ENCODE data around the gene GPR15. TPM values are rescaled to one million over a fixed set of nuclear protein-coding genes. Genes with fewer than 3 reads are reported as not detected.

Gene GPR15
- total and polyA plus RNA-seq, 2 experiments from 2014 or later, result not detected

DNA sequence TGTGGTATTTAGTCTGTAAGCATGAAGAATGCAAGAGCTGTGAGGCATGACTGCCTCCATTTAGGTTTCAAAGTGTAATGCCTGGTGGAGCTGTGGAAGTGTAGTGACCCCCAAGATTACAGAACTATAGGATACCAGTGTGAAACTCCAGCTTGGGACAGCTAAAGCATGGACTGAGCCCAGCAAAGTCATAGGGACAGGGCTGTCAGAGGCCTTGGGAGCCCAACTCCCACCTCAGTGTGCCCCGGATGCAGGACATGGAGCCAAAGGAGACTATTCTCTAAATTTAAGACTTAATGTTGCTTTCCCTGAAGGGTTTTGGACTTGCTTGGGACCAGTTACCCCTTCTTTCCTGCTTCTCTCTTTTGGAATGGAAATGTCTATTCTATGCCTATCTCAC is 10.8 kb downstream of the GPR15 start:
- H3K4me3 ChIP-seq, result no peak overlapping the region
- no peaks in the 10 kb centered on the region for H3K36me3 ChIP-seq (ENCODE audit: low read depth)
- in situ Hi-C loops (cut with MboI), result no loop called here
- no peak overlapping the region for H2AFZ ChIP-seq
- no peak overlapping the region for H3K27ac ChIP-seq
- H3K9me2 ChIP-seq (ENCODE audit: insufficient read depth), result no peaks in the 10 kb centered on the region
- H3F3A ChIP-seq (ENCODE audit: insufficient read depth), result no peaks in the 10 kb centered on the region
- 87 to 88% methylated on average over 1 of the region's 1 CpG for WGBS, 2 experiments (ENCODE audit: low coverage in 1 of 2, low lambda C conversion rate in 2 of 2, missing lambda C conversion rate in 2 of 2)
- no peak for DNase-seq
- no peaks in the 10 kb centered on the region for H3K79me2 ChIP-seq (ENCODE audit: insufficient read depth)
- H3K9ac ChIP-seq, result no peak overlapping the region
- no peaks in the 10 kb centered on the region for H3K9me3 ChIP-seq (ENCODE audit: low read depth)
- peaks cover 5% of the 10 kb centered on the region; the same call in 1 of the 2 replicates for H3K27me3 ChIP-seq (replicated peaks; ENCODE audit: insufficient read depth)
- no peaks in the 10 kb centered on the region for H4K20me1 ChIP-seq (ENCODE audit: insufficient read depth)
- H3K4me1 ChIP-seq (ENCODE audit: insufficient read depth), result no peaks in the 10 kb centered on the region
- H3K4me2 ChIP-seq (ENCODE audit: unreplicated experiment), result no peak overlapping the region
- TF ChIP-seq EZH2phosphoT487 (IDR thresholded peaks at IDR 0.05; ENCODE audit: insufficient read depth, low read depth) (no peak), EZH2 (IDR thresholded peaks at IDR 0.05; ENCODE audit: insufficient read depth, poor library complexity, severe bottlenecking) (no peak)

DNA sequence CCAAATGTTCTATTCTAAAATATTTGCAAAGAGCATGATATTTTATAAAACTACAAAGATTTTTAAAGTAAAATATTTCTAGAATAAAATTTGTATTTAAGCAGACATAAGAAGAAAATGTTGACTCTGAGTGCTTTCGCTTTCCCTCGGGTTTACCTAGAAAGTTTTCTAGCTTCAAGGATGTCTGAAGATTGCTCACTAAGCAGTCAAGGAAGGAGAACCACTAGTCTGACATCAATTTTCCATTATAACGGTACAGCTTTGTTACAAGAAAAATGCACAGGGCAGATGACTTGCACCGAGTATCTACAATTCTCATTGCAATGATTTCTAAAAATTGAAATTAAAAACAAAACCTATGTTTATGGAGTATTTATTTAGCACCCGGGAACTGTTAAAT is 14.2 kb downstream of the GPR15 start:
- no peaks in the 10 kb centered on the region for H3K9me2 ChIP-seq (ENCODE audit: insufficient read depth)
- in situ Hi-C loops (cut with MboI), result no loop called here
- no peak overlapping the region for H2AFZ ChIP-seq
- H3K9ac ChIP-seq, result no peak overlapping the region
- H3K27ac ChIP-seq, result no peak overlapping the region
- no peaks in the 10 kb centered on the region for H3K79me2 ChIP-seq (ENCODE audit: insufficient read depth)
- no peak overlapping the region for H3K4me3 ChIP-seq
- no peak for DNase-seq
- WGBS, 2 experiments (ENCODE audit: low coverage in 1 of 2, low lambda C conversion rate in 2 of 2, missing lambda C conversion rate in 2 of 2), result 59 to 66% methylated on average over 5 of the region's 5 CpGs
- no peaks in the 10 kb centered on the region for H3F3A ChIP-seq (ENCODE audit: insufficient read depth)
- no peaks in the 10 kb centered on the region for H3K9me3 ChIP-seq (ENCODE audit: low read depth)
- TF ChIP-seq EZH2phosphoT487 (IDR thresholded peaks at IDR 0.05; ENCODE audit: insufficient read depth, low read depth), result no peak
- TF ChIP-seq EZH2 (IDR thresholded peaks at IDR 0.05; ENCODE audit: insufficient read depth, poor library complexity, severe bottlenecking), result no peak
- no peaks in the 10 kb centered on the region for H4K20me1 ChIP-seq (ENCODE audit: insufficient read depth)
- H3K4me2 ChIP-seq (ENCODE audit: unreplicated experiment), result no peak overlapping the region
- no peaks in the 10 kb centered on the region for H3K36me3 ChIP-seq (ENCODE audit: low read depth)
- peaks cover 22% of the 10 kb centered on the region; the same call in 1 of the 2 replicates for H3K27me3 ChIP-seq (replicated peaks; ENCODE audit: insufficient read depth)
- H3K4me1 ChIP-seq (ENCODE audit: insufficient read depth), result no peaks in the 10 kb centered on the region

DNA sequence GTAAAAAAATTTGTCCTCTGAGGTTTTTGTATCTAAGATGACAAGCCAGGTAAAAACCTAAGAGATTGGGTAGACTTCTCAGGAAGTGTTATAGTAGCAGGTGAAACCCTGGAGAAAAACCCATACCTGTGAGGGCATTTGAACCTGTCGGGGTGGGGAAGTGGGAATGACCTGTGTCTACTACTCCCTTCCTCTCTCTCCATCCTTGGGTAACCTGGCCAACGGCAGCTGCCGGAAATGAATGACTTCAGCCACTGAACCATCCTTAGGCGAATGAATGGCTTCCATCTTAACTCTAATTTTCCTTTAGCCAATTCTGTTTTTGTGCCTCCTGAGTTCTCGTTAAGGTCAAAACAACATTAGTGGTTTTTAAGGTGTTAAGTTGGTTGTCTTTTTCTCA is 16.8 kb downstream of the GPR15 start:
- Histone ChIP-seq H2AFZ (no peak overlapping the region), H3K27ac (no peak overlapping the region), H3K9me3 (ENCODE audit: low read depth) (no peaks in the 10 kb centered on the region), H3F3A (ENCODE audit: insufficient read depth) (no peaks in the 10 kb centered on the region), H3K4me2 (ENCODE audit: unreplicated experiment) (no peak overlapping the region), H3K9ac (no peak overlapping the region), H3K4me1 (ENCODE audit: insufficient read depth) (no peaks in the 10 kb centered on the region), H3K9me2 (ENCODE audit: insufficient read depth) (no peaks in the 10 kb centered on the region), H3K36me3 (ENCODE audit: low read depth) (no peaks in the 10 kb centered on the region), H3K4me3 (no peak overlapping the region), H3K27me3 (replicated peaks; ENCODE audit: insufficient read depth) (peaks cover 26% of the 10 kb centered on the region; the same call in 1 of the 2 replicates), H4K20me1 (ENCODE audit: insufficient read depth) (no peaks in the 10 kb centered on the region), H3K79me2 (ENCODE audit: insufficient read depth) (no peaks in the 10 kb centered on the region)
- TF ChIP-seq EZH2 (IDR thresholded peaks at IDR 0.05; ENCODE audit: insufficient read depth, poor library complexity, severe bottlenecking) (no peak), EZH2phosphoT487 (IDR thresholded peaks at IDR 0.05; ENCODE audit: insufficient read depth, low read depth) (no peak)
- DNase-seq, result no peak
- 59 to 66% methylated on average over 5 of the region's 5 CpGs for WGBS, 2 experiments (ENCODE audit: low coverage in 1 of 2, low lambda C conversion rate in 2 of 2, missing lambda C conversion rate in 2 of 2)
- in situ Hi-C loops (cut with MboI), result no loop called here

DNA sequence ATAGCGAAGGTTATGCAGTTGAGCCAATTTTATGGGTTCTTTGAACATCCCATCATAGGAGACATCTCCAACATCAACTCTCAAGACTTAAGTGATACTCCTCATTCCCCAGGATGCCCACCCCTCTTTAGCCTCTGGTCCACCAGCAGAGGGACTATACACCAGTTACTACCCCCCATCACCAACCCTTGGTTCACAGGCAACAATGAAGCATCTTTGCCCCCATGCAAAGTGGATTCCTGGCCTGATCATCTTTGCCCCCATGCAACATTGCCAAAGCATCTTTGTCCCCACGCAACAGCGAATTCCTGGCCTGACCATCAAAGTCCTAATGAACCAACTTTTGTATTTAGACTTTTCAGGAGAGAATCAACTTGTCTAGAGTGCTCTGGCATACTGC is 19.1 kb downstream of the GPR15 start:
- no peaks in the 10 kb centered on the region for H3K4me1 ChIP-seq (ENCODE audit: insufficient read depth)
- no peak for DNase-seq
- H2AFZ ChIP-seq, result no peak overlapping the region
- no peak overlapping the region for H3K4me2 ChIP-seq (ENCODE audit: unreplicated experiment)
- H3K27ac ChIP-seq, result no peak overlapping the region
- no peaks in the 10 kb centered on the region for H3K36me3 ChIP-seq (ENCODE audit: low read depth)
- WGBS, 2 experiments (ENCODE audit: low coverage in 1 of 2, low lambda C conversion rate in 2 of 2, missing lambda C conversion rate in 2 of 2), result 59 to 72% methylated on average over 3 of the region's 3 CpGs
- H3F3A ChIP-seq (ENCODE audit: insufficient read depth), result no peaks in the 10 kb centered on the region
- H3K9me2 ChIP-seq (ENCODE audit: insufficient read depth), result no peaks in the 10 kb centered on the region
- in situ Hi-C loops (cut with MboI), result no loop called here
- H3K4me3 ChIP-seq, result no peak overlapping the region
- H3K9ac ChIP-seq, result no peak overlapping the region
- H3K79me2 ChIP-seq (ENCODE audit: insufficient read depth), result no peaks in the 10 kb centered on the region
- H3K9me3 ChIP-seq (ENCODE audit: low read depth), result no peaks in the 10 kb centered on the region
- H3K27me3 ChIP-seq (replicated peaks; ENCODE audit: insufficient read depth), result peaks cover 40% of the 10 kb centered on the region
- H4K20me1 ChIP-seq (ENCODE audit: insufficient read depth), result no peaks in the 10 kb centered on the region
- TF ChIP-seq EZH2 (IDR thresholded peaks at IDR 0.05; ENCODE audit: insufficient read depth, poor library complexity, severe bottlenecking) (no peak), EZH2phosphoT487 (IDR thresholded peaks at IDR 0.05; ENCODE audit: insufficient read depth, low read depth) (no peak)

DNA sequence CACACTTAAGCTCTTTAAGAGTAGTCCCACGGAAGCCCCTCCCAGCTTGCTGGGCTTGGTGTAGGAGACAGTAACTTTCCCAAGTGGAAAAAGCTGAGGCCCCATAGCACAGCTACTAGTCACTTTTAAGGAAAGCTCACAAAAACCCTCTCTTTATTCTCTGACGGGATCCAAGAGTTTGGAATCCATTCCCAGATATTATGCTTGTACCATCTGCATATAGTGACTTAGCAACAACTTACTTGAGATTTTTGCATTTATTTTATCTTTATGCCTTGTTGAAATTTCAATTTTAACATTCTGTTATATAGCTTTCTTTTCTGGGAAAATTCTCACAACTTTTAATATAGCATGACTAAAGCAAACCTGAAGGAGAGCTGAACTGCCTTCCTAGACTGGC is 19.5 kb downstream of the GPR15 start:
- Histone ChIP-seq H2AFZ (no peak overlapping the region), H3K9me3 (ENCODE audit: low read depth) (no peaks in the 10 kb centered on the region), H3K36me3 (ENCODE audit: low read depth) (no peaks in the 10 kb centered on the region), H3K27me3 (replicated peaks; ENCODE audit: insufficient read depth) (peaks cover 40% of the 10 kb centered on the region), H3K9me2 (ENCODE audit: insufficient read depth) (no peaks in the 10 kb centered on the region), H3K4me3 (no peak overlapping the region), H3K79me2 (ENCODE audit: insufficient read depth) (no peaks in the 10 kb centered on the region), H4K20me1 (ENCODE audit: insufficient read depth) (no peaks in the 10 kb centered on the region), H3F3A (ENCODE audit: insufficient read depth) (no peaks in the 10 kb centered on the region), H3K9ac (no peak overlapping the region), H3K27ac (no peak overlapping the region), H3K4me1 (ENCODE audit: insufficient read depth) (no peaks in the 10 kb centered on the region), H3K4me2 (ENCODE audit: unreplicated experiment) (no peak overlapping the region)
- in situ Hi-C loops (cut with MboI), result no loop called here
- DNase-seq, result no peak
- WGBS, 2 experiments (ENCODE audit: low coverage in 1 of 2, low lambda C conversion rate in 2 of 2, missing lambda C conversion rate in 2 of 2), result 41 to 51% methylated on average over 2 of the region's 2 CpGs
- TF ChIP-seq EZH2phosphoT487 (IDR thresholded peaks at IDR 0.05; ENCODE audit: insufficient read depth, low read depth), result no peak
- no peak for TF ChIP-seq EZH2 (IDR thresholded peaks at IDR 0.05; ENCODE audit: insufficient read depth, poor library complexity, severe bottlenecking)
